ENCODE results near the gene UBE4B. TPM values are rescaled to one million over a fixed set of nuclear protein-coding genes. Genes with fewer than 3 reads are reported as not detected.

The UBE4B gene
- total RNA-seq, 1 donor: 73.1 TPM

DNA sequence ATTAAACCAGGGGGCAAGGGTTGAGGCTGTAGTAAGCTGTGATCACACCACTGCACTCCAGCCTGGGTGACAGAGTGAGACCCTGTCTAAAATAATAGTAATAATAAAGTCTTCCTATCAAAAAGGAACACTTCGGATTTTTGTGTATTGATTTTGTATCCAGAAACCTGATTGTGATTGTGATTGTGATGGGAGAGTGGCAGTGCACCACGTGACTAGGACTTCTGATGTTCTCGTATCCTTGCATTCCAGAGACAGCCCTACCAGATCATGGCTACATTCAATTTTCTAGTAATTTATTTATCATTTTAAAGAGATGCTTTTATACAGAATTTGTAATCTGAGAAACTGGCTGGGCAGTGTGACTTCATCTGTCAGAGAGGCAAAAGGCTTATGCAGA is 175.1 kb downstream of the UBE4B start:
- no peak overlapping the region for H3K27ac ChIP-seq (ENCODE audit: low read depth, low read length)
- TF ChIP-seq, protein P1, sequence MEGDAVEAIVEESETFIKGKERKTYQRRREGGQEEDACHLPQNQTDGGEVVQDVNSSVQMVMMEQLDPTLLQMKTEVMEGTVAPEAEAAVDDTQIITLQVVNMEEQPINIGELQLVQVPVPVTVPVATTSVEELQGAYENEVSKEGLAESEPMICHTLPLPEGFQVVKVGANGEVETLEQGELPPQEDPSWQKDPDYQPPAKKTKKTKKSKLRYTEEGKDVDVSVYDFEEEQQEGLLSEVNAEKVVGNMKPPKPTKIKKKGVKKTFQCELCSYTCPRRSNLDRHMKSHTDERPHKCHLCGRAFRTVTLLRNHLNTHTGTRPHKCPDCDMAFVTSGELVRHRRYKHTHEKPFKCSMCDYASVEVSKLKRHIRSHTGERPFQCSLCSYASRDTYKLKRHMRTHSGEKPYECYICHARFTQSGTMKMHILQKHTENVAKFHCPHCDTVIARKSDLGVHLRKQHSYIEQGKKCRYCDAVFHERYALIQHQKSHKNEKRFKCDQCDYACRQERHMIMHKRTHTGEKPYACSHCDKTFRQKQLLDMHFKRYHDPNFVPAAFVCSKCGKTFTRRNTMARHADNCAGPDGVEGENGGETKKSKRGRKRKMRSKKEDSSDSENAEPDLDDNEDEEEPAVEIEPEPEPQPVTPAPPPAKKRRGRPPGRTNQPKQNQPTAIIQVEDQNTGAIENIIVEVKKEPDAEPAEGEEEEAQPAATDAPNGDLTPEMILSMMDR (IDR thresholded peaks at IDR 0.05; ENCODE audit: extremely low read depth, low read depth, low read length): no peak
- H3K79me2 ChIP-seq (ENCODE audit: insufficient read depth, low read length): peaks cover 21% of the 10 kb centered on the region
- no peaks in the 10 kb centered on the region for H3K36me3 ChIP-seq (ENCODE audit: insufficient read depth, low read length)
- peak; percentile 48 for DNase-seq (ENCODE audit: insufficient read length, low spot score, missing footprints)
- peaks cover 16% of the 10 kb centered on the region for H3K4me1 ChIP-seq (ENCODE audit: insufficient read depth, low read length)
- no peaks in the 10 kb centered on the region for H3K9me3 ChIP-seq (ENCODE audit: low read depth, low read length)
- H3K4me3 ChIP-seq (ENCODE audit: insufficient read depth, low read length): no peak overlapping the region
- no peak overlapping the region for H3K4me2 ChIP-seq (ENCODE audit: insufficient read depth, low read length)
- no peaks in the 10 kb centered on the region for H3K27me3 ChIP-seq (ENCODE audit: insufficient read depth, low read length)
- H4K20me1 ChIP-seq (ENCODE audit: insufficient read depth, low read length): peaks cover 12% of the 10 kb centered on the region
- H2AFZ ChIP-seq (ENCODE audit: low read length): no peak overlapping the region

DNA sequence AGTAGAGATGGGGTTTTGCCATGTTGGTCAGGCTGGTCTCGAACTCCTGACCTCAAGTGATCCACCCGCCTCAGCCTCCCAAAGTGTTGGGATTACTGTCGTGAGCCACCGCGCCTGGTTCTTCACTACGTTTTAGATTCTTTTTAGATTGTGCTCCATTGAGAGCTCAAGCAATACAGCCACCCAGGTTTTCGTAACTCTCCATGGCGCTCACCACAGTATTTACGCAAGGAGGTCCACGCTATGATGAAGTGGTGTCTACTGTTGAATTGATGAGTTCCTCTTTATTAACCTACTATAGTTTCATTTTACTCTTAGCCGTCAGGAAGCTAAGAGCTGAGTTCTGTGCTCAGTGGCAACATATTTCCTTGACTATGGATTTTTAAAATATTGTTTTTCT is 175.8 kb downstream of the UBE4B start:
- Histone ChIP-seq H3K4me1 (ENCODE audit: insufficient read depth, low read length) (peaks cover 16% of the 10 kb centered on the region), H3K4me3 (ENCODE audit: insufficient read depth, low read length) (no peak overlapping the region), H3K36me3 (ENCODE audit: insufficient read depth, low read length) (no peaks in the 10 kb centered on the region), H2AFZ (ENCODE audit: low read length) (no peak overlapping the region), H4K20me1 (ENCODE audit: insufficient read depth, low read length) (peaks cover 18% of the 10 kb centered on the region), H3K79me2 (ENCODE audit: insufficient read depth, low read length) (peaks cover 28% of the 10 kb centered on the region), H3K9me3 (ENCODE audit: low read depth, low read length) (no peaks in the 10 kb centered on the region), H3K27me3 (ENCODE audit: insufficient read depth, low read length) (no peaks in the 10 kb centered on the region), H3K27ac (ENCODE audit: low read depth, low read length) (no peak overlapping the region), H3K4me2 (ENCODE audit: insufficient read depth, low read length) (no peak overlapping the region)
- TF ChIP-seq, protein P1 (IDR thresholded peaks at IDR 0.05; ENCODE audit: extremely low read depth, low read depth, low read length): no peak
- DNase-seq (ENCODE audit: insufficient read length, low spot score, missing footprints): no peak

DNA sequence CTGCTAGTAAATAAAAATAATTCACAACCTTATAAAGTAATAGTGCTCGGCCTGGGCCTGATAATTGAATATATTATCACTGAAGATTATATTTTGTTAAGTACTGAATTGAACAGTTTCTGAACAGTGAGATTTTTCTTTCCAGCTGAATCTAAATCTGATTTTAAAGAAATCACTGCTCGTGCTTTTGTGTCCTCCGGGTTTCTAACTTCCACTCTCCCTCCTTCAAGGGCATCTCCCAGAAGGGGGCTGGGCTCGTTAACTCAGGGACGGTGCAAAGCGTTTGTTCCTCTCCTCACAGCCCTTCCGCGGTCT is 176.8 kb downstream of the UBE4B start:
- TF ChIP-seq, protein P1 (IDR thresholded peaks at IDR 0.05; ENCODE audit: extremely low read depth, low read depth, low read length): no peak
- H3K27me3 ChIP-seq (ENCODE audit: insufficient read depth, low read length): no peaks in the 10 kb centered on the region
- DNase-seq (ENCODE audit: insufficient read length, low spot score, missing footprints): no peak
- H2AFZ ChIP-seq (ENCODE audit: low read length): peak overlapping the region; percentile 94
- H3K27ac ChIP-seq (ENCODE audit: low read depth, low read length): peak overlapping the region; percentile 94
- H4K20me1 ChIP-seq (ENCODE audit: insufficient read depth, low read length): peaks cover 24% of the 10 kb centered on the region
- H3K4me2 ChIP-seq (ENCODE audit: insufficient read depth, low read length): peak overlapping the region; percentile 88
- peaks cover 19% of the 10 kb centered on the region for H3K4me1 ChIP-seq (ENCODE audit: insufficient read depth, low read length)
- H3K9me3 ChIP-seq (ENCODE audit: low read depth, low read length): no peaks in the 10 kb centered on the region
- H3K4me3 ChIP-seq (ENCODE audit: insufficient read depth, low read length): peak overlapping the region; percentile 99
- H3K36me3 ChIP-seq (ENCODE audit: insufficient read depth, low read length): no peaks in the 10 kb centered on the region
- peaks cover 37% of the 10 kb centered on the region for H3K79me2 ChIP-seq (ENCODE audit: insufficient read depth, low read length)

DNA sequence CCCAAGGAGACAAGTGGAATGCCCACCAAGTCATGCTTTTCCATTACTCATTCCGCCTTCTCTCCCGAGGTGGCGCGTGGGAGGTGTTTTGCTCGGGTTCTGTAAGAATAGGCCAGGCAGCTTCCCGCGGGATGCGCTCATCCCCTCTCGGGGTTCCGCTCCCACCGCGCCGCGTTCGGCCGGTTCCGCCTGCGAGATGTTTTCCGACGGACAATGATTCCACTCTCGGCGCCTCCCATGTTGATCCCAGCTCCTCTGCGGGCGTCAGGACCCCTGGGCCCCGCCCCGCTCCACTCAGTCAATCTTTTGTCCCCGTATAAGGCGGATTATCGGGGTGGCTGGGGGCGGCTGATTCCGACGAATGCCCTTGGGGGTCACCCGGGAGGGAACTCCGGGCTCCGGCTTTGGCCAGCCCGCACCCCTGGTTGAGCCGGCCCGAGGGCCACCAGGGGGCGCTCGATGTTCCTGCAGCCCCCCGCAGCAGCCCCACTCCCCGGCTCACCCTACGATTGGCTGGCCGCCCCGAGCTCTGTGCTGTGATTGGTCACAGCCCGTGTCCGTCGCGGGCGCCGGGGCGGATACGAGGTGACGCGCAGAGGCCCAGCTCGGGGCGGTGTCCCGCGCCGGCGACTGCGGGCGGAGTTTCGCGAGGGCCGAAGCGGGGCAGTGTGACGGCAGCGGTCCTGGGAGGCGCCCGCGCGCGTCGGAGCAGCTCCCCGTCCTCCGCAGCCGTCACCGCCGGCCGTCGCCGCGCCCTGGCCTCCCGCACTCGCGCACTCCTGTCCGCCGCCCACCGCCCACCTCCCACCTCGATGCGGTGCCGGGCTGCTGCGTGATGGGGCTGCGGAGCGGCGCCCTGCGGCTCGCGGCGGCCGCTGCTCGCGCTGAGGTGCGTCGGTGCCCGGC is 177.4 kb downstream of the UBE4B start, which contains the start of gene KIF1B:
KIF1B (plus strand) TSS at position 666 of the 906 bp plus-strand sequence. CDS start 21,759 bp downstream, outside the sequence.
- H2AFZ ChIP-seq (ENCODE audit: low read length): peak within 1 kb of the TSS; percentile 94
- no peaks in the 10 kb centered on the region for H3K9me3 ChIP-seq (ENCODE audit: low read depth, low read length)
- TF ChIP-seq, protein P1 (IDR thresholded peaks at IDR 0.05; ENCODE audit: extremely low read depth, low read depth, low read length): peak; percentile 86
- H3K79me2 ChIP-seq (ENCODE audit: insufficient read depth, low read length): peaks cover 41% of the 10 kb centered on the region
- DNase-seq (ENCODE audit: insufficient read length, low spot score, missing footprints): peak; percentile 100
- peak within 1 kb of the TSS; percentile 99 for H3K4me3 ChIP-seq (ENCODE audit: insufficient read depth, low read length)
- H3K27me3 ChIP-seq (ENCODE audit: insufficient read depth, low read length): no peaks in the 10 kb centered on the region
- H3K36me3 ChIP-seq (ENCODE audit: insufficient read depth, low read length): no peaks in the 10 kb centered on the region
- peak within 1 kb of the TSS; percentile 88 for H3K4me2 ChIP-seq (ENCODE audit: insufficient read depth, low read length)
- H3K27ac ChIP-seq (ENCODE audit: low read depth, low read length): peak within 1 kb of the TSS; percentile 94
- H3K4me1 ChIP-seq (ENCODE audit: insufficient read depth, low read length): peaks cover 19% of the 10 kb centered on the region
- H4K20me1 ChIP-seq (ENCODE audit: insufficient read depth, low read length): peaks cover 27% of the 10 kb centered on the region

Data from osteoblast (primary cell).